Astrocyte (in vitro differentiated cells and primary cell): Measurements from ENCODE around the gene GRIK5. TPM values are rescaled to one million over a fixed set of nuclear protein-coding genes. Genes with fewer than 3 reads are reported as not detected.

Source experiments
- total RNA-seq: library from RNA; stranded (reverse); gene quantifications from 2 replicates; pipeline ENCODE4 v1.2.1, GENCODE V29; 2021

The GRIK5 gene
- total RNA-seq, 1 donor from 2014 or later = 9.2 TPM

Other genes starting within 250 kb of the GRIK5 start
- not detected in 2 replicates for gene LYPD4, start 225.5 kb downstream of the GRIK5 start, total RNA-seq
- gene DMRTC2, start 225.2 kb downstream of the GRIK5 start, total RNA-seq = not detected in 2 replicates
- gene RPS19, start 210.0 kb downstream of the GRIK5 start, total RNA-seq = 2,868 and 3,078 TPM in 2 replicates
- gene CD79A, start 192.9 kb downstream of the GRIK5 start, total RNA-seq = 0.30 and 0.41 TPM in 2 replicates
- gene ARHGEF1, start 187.0 kb downstream of the GRIK5 start, total RNA-seq = 69.8 and 73.1 TPM in 2 replicates
- gene ERFL, start 141.8 kb downstream of the GRIK5 start, total RNA-seq = 0.36 and 0.41 TPM in 2 replicates
- gene RABAC1, start 110.9 kb downstream of the GRIK5 start, total RNA-seq = 257 and 278 TPM in 2 replicates
- 3.4 and 3.9 TPM in 2 replicates for gene ATP1A3, start 76.0 kb downstream of the GRIK5 start, total RNA-seq
- gene ZNF574, start 6.0 kb upstream of the GRIK5 start, total RNA-seq = 20.0 and 20.2 TPM in 2 replicates
- 7.7 and 8.3 TPM in 2 replicates for gene POU2F2, start 62.2 kb upstream of the GRIK5 start, total RNA-seq
- 24.4 and 26.1 TPM in 2 replicates for gene DEDD2, start 147.5 kb upstream of the GRIK5 start, total RNA-seq
- 20.2 and 21.6 TPM in 2 replicates for gene ZNF526, start 150.1 kb upstream of the GRIK5 start, total RNA-seq
- 49.5 and 50.3 TPM in 2 replicates for gene GSK3A, start 172.4 kb upstream of the GRIK5 start, total RNA-seq
- 108 TPM in 2 replicates for gene ERF, start 184.9 kb upstream of the GRIK5 start, total RNA-seq
- 73.4 and 78.5 TPM in 2 replicates for gene CIC, start 199.0 kb upstream of the GRIK5 start, total RNA-seq
- 1.3 and 1.4 TPM in 2 replicates for gene PRR19, start 231.9 kb upstream of the GRIK5 start, total RNA-seq
- 44.1 and 51.8 TPM in 2 replicates for gene PAFAH1B3, start 232.4 kb upstream of the GRIK5 start, total RNA-seq
- 0.70 TPM in 1 of 2 replicates, not detected in the other for gene TMEM145, start 243.1 kb upstream of the GRIK5 start, total RNA-seq